GM21390 (cell line): ENCODE measurements around the gene HINT3.
"Not testable (repeated sequence)": the region's sequence is repeated elsewhere in the genome, so short reads cannot be mapped to it uniquely, and the experiment has no call there.

Experiments
- ATAC-seq: cut with Tn5 transposase; IDR thresholded peaks from one replicate; pipeline ENCODE4 v1.9.1; 2021; ENCODE audit not compliant: unreplicated experiment

The HINT3 gene

DNA sequence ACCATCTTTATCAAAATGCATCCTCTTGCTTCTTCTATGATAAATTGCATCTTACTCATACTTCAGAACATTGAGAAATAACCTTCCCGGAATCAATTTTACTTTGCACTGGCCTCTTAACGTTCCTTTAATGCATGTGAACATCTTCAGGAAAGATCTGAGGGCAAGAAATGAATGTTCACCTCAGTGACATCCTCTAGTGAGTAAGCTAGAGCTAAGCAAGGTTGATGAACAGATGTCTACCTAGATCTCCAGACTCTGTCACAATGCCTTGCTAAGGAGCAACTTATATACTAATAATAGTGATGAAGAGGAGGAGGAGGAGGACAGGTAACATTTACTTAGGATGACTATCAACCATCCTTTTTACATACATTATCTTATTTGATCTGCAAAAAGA lies 16.8 kb upstream of the HINT3 start:
- ATAC-seq: no peak

DNA sequence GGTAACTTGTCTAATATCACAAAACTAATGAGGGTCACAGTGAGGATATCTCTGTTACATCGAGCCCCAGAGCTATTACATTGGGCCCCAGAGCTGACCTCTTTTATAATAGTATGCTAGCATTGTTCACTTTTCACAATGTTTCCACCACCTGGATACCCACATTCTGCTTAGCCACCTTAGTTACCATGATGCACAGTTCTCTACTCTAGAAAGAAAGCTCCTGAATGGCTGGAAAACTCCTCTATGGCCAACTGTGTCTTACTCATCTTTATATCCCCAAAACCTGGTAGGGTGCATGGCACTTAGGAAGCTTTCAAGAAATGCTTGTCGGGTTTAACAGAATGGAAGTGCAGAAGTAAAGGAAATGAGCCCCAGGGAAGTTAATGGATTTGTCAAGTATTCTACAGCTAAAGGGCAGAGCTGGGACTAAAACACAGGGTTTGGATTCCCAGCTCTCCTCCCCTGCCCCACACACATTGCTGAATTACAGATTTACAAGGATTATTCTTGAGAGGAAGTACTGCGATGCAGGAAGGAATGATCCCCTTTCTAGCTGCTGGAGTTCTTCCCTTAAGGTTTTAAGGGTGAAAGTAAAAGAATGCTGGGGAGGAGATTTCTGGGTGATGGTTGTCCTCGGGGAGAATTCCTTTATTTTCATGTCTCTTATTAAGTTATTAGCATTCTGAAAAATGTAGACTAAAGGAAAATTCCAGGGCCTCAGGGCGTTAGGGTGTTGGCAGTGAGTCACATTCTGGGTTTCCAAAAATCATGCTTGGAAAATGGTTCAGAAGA lies 16.1 kb upstream of the HINT3 start:
- ATAC-seq: no peak

DNA sequence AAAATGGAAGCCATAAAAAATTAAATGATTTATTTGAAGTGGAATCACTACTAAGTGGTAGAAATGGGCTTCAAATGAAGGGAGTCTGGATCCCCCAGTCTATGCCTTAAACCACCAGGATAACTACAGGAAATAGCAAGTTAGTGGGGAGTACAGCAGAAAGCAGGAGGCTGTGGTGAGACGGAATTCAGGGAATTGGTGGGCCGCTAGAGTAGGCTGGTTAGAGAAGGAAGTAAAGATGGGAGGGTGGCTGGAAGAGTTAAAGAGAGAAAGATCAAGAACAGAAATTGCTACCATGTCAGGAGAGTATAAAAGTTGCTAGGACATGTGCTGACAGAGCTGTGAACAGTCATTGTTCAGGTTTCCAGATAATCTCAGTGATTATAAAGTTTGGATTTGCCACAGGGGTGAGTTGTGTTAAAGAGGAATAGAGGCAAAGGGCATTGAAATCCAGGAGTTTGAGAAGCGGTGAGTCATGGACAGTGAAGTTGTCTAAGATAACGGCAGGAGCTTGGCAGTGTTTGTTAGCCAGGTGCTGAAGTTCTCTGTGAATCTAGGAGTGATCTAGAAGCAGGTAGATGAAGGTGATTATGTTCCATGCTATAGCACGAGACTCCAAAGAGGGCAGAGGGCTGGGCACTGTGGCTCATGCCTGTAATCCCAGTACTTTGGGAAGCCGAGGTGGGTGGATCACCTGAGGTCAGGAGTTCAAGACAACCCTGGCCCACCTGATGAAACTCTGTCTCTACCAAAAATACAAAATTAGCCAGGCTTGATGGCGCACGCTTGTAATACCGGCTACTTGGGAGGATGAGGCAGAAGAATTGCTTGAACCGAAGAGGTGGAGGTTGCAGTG lies 13.7 kb upstream of the HINT3 start:
- ATAC-seq: no peak

DNA sequence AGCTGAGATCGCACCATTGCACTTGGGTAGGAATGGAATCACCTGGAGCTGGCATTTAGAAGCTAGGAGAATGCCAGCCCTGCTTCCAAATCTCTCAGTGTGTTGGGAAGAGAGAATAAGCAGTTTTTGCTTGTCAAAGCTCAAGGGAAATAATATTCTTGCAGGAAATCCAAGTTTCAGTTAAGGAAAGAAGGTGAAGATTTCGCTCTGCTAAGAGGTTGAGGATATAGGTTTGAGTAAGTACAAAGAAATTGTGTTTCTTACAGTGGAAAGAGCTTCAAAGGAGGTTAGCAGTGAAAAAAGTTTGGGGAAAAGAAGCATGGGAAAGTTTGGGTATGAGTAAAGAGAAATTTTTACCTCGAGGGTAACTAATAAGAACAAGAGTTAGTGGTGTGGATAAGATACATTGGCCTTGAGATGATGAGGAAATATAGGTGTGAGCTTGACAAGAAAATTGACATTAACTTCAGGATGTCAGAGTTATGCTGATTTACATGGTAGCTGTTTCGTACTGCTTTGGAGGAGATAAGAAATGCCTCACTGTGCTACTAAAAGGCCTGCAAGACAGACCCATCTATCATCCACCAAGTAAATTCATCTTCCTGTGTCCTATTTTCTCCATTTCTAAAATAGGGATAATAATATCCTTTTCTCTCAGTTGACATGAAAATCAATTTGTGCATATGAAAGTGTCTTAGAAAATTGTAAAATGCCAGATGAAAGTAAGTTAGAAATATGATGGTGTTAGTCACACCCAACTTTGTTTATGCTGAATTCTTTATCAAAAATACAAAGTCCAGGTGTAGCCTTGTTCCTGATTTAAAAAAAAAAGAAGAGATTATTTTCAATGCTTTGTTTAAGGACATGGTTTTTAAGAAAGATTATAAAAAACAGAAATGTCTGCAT lies 12.8 kb upstream of the HINT3 start:
- ATAC-seq: no peak

DNA sequence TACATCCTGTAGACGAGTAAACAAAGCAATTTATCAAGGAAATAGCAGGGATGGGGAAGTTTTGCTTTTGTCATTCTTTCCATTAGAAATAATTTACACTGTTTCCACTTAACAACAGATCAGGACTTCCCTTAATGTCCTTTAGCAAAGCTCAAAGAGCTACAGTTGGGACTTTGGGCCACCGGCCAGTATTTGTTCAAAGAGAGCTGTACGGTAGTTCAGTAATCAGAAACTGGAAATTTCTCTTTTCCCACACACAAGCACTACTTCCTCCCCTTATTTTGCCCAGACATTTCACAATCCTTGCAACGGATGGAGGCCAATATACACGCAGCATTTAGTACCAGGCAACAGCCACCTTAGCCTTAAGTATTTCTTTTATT lies 12.1 kb upstream of the HINT3 start:
- ATAC-seq: no peak

DNA sequence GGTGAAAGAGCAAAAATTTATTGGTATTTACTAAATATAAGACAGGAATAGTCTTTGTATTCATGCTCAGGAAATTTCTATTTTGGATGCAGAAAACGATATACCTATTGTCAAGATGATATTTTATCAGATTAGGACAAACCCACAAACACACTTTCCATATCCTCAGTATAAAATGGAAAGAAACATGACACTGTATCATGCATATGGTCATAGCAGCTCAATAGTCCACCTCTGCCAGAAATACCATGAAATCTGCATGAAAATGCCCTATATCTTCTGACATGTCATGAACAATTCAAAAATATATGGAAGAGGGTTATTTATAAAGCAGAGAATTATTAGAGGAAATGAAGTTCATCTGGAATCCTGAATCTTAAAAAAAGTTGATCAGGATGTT lies 11.7 kb upstream of the HINT3 start:
- ATAC-seq: no peak

DNA sequence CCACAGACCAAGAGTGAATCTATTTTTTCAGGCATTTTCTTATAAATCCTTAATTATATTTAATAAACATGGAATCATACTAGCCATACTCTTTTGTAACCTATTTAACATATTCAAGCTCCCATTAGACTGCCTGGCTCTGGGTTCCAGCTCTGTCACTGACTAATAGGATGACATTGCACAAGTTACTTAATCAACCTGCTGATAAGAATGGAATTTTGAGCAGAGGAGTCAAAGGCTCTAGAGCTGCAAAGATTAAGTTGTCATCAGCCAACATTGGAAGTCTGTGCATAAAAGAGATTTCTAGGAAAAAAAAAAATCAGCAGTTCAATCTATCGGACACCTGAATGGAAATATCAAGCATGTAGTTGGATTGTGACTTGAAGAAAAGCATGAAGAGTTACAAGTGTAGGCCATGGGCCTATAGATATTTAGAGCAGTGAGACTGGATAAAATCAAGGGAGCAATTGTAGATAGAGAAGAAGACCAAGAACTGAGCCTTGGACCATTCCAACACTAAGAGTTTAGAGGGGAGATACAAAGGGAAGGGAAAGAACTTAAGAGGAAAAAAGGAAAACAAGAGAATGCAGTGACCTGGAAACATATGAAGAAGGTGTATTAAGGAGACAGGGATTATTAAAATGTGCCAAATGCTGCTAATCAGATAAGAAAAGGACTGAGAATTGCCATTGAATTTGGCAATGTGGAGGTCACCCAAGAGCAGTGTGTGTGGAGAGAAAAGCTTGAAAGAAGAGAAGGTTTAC lies 11.0 kb upstream of the HINT3 start:
- no peak for ATAC-seq

DNA sequence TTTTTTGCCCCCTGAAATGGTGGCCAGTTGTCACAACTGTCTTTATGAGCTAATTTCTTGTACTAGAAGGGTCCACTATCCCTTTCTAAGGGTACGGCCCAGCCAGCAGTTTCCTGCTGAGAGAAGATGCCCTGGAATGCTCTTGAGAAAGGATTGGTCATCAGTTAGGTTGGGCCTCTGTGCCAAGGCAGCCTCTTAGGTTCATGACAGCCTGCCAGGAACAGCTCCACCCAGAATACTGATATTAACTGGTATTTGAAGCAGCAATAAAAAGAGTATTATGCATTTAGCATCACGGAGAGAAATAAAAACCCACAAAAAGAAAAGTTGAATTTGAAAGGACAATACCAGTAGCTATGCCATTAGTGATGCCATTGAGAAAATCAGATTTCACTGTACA lies 9.0 kb upstream of the HINT3 start:
- no peak for ATAC-seq

DNA sequence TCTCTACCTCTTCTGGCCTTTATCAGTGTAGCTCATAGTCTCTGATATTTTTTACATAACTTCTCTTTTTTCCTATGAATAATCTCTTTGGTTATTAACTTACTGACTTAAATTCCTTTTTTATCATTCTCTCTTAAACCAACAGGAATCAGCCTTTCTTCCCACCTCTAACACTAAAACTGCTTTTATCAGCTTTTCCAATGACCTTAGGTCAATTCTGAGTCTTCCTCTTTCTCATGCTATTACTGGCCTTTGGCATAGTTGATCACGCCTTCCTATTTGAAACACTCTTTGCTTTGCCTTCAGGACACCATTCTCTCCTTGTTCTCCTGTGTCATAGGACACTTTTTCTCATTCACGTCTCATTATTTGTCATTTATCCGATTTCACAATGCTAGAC lies 8.1 kb upstream of the HINT3 start:
- ATAC-seq: no peak

DNA sequence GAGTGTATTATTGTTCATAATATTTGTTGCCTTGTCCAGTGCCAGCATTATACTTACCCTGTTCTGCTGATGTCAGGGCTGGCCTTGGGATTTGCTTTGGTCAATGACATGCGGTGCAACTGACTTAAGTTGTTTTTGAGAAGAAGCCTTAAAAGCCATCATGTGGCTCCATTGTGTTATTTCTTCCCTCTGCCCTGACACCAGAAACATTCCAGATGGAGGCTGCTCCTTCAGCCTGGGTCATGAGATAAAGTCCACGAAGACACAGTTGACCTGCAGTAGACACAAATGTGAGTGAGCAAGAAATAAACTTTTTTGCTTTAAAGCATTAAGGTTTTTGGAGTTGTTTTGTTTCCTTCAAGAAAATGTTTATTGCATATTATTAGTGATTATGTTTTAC lies 7.5 kb upstream of the HINT3 start:
- no peak for ATAC-seq

DNA sequence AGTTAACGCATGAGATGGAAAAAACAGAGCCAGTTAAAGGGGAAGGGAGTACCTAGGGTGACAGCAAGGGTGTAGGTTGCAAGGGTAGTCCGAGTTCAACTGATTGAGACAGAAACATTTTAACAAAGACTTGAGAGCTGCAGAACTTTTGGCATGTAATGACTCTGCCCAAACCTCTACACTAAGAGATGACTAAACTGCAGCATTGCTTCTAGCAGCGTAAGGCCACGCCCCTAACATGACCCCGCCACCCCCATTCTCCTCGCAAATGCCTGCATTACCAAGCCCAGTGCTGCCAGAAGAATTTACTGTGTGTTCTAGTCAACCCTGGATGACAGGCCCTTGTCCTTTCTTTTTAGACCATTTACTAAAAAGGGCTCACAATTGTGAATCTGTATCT lies 6.3 kb upstream of the HINT3 start:
- ATAC-seq: no peak

DNA sequence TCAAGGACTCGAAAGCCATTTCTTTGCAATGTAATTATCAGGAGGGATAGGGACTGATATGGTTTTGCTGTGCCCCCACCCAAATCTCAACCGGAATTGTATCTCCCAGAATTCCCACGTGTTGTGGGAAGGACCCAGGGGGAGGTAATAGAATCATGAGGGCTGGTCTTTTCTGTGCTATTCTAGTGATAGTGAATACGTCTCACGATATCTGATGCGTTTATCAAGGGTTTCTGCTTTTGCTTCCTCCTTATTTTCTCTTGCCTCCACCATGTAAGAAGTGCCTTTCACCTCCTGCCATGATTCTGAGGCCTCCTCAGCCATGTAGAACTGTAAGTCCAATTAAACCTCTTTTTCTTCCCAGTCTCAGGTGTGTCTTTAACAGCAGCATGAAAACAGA lies 5.9 kb upstream of the HINT3 start:
- ATAC-seq: not testable (repeated sequence)

DNA sequence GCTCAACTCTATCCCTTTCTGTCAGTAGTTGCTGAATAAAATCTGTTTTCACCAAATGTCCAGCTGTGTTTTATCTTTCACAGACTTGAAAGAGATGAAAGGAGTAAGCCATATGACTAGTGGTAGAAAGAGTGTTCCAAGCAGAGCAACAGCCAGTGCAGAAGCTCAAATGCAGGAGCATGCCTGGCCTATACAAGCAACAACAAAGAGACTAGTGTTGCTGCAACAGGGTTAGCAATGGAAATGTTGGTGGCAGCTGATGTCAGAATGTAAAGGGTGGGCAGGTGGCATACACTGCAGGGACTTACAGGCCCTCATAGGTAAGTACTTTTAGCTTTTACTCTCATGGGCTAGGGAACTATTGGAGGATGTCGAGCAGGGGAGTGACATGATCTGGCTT lies 5.2 kb upstream of the HINT3 start:
- ATAC-seq: no peak

DNA sequence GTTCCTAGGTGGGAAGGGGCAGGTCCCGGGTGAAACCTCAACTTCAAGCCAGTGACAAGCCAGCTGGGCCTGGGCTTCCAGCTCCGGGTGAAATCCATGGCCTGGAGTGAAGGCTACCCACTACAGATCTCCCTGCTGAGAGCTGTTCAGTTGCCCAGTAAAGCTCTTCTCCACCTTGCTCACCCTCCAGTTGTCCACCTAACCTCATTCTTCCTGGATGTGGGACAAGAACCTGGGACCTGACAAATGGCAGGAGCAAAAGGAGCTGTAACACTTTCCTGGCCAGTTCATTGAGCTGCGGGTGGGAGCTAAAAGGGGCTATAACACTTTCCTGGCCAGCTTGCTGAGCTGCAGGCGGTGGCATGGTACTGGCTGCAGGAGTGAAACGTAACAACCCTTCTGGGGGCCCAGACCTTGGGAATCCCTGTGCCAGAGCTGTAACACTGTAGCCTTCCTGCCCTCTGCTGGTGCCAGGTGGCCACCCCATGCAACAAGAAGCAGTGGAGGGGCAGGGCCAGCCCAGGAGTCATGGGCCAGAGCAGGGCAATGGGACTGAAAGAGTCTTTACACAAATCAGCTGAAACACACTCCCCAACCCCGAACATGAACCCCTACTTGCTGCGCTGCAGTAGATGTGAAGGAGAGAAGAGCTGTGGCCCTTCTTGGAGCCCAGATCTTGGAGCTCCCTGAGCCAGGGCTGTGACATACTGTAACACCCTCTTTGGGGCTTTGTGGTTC lies 3.6 kb upstream of the HINT3 start:
- ATAC-seq: no peak

DNA sequence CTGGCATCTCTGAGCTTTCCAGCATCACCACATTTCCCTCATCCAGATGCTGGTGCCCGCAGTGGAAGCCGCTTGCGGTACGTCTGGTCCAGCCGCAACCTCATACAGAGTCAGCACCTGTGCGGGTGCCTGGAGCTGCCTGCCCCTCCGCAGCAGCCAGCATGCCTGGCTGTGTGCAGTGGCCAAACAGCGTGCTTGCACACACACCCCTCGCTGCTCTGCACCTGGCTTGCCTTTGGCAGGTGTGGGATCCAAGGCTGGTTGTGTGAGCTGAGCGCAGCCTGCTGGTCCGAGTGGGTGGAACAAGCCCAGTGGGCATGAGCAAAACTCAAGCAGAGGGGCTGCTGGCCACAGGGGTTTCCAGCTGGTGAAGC lies 3.1 kb upstream of the HINT3 start:
- no peak for ATAC-seq

DNA sequence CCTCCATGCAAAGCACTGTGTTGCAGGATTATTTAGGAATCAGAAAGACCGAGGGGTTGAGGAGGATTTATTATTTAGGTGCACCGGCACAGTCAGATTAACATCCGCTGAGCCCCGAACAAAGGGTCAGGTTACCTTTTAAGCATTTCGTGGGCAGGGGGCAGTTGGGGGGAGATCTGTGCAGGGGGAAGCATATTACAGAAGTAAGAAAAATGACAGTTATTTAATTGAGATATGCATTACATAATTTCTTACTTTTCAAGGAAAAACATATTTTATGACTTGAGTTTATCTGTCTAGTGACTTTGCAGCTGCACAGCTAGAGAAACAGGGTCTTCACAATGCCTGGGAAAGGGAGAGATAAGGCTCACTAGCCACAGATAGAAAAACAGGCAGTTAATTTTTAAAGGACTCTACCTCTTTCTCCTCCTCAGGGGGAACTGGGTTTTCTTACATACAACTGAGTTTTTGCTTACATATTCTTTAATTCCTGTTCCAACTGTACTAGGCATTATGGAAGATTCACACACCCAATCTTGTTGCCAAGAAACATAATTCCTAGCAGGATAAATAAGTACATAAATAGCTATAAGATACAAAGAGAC lies 1.7 kb upstream of the HINT3 start:
- ATAC-seq: no peak

DNA sequence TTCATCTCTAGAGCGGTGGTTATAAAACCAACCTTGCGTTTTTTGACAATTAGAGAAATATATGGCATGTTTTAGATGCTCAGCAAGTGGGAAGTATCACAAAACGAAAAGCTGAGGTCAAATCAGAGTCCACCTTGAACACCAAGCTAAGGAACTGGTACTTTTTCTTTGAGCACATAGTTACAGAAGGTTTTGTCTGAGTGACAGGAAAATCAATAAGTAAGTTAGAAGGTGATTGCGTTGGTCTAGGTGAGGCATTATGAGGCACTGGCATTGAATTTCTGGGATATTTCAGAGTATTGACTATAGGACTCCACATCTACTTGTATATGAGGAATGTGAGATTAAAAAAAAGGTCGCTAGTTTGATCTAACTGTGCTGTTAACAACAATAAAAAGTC lies 597 bp upstream of the HINT3 start:
- no peak for ATAC-seq

DNA sequence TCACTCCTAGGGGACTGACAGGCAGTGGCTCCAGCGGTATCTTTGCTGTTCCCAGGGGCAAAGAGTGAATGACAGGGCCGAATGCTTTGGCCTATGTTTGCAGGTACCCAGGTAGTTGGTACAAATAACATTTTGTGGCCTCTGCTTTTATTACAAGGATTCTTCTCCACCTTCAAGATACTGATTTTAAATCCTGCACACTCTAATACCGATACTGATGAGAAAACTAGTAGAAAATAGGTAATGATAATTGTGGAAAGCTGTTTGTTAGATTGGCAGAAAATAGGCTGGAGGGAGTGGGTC lies 772 bp downstream of the HINT3 start:
- no peak for ATAC-seq

DNA sequence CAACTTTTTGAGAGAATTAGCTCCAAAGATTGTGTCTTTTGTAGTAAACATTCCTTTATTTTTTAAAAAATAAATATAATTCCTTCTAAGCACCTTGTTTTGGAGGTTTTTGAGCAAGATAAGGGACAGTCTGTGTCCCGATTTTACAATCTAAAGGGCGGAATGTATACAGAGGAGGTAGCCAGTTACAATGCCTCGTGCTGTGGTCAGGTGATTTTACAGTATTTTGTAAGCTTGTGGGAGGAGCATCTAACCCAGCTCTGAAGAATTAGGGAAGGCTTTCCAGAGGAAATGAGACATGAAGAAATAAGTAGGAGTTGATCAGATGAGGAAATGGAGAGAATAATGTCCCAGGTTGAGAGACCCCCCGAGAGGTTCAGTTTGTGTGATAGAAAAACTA lies 1.3 kb downstream of the HINT3 start:
- no peak for ATAC-seq

DNA sequence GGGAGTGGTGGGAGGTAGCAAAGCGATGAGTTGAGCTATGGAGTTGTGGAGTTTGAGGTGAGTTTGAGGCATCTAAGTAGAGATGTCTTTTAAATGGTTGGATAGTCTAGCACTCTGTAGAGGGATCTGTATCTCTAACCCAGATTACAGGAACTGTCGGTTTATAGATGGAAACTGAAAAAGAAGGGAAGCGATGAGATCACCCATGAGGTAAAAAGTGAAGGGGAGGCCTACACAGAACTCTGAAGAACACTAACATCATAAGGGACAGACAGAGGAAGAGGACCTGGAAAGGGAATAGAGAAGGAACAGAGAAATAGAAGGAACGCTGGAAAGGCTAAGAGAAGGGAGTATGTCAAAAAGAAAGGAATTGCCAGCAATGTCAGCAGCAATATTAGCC lies 2.5 kb downstream of the HINT3 start:
- no peak for ATAC-seq
